Mesenchymal stem cell (in vitro differentiated cells and primary cell): Measurements from ENCODE around the gene PCDH15.
A peak's percentile ranks its signal among the peaks of the same experiment; 100 is the strongest.

Source experiments
- DNase-seq: peaks from one replicate; pipeline ENCODE4 v3.0.0-alpha.2; 2013
- H2AFZ ChIP-seq: one replicate; pipeline ENCODE4 v1.6.1; 2013; ENCODE audit warnings: low read depth, mild to moderate bottlenecking, control low read depth, inconsistent platforms, low read length, moderate library complexity
- H2AK5ac ChIP-seq: 2 replicates; pipeline ENCODE4 v1.6.1; 2013; ENCODE audit warnings: low read length, moderate library complexity, mild to moderate bottlenecking, inconsistent platforms; ENCODE audit not compliant: severe bottlenecking
- H2BK120ac ChIP-seq: one replicate; pipeline ENCODE4 v1.6.1; 2013; ENCODE audit warnings: low read depth, mild to moderate bottlenecking, inconsistent platforms, low read length, moderate library complexity
- H2BK12ac ChIP-seq, 2 experiments: one replicate each; pipeline ENCODE4 v1.6.1; 2013; ENCODE audit warnings: inconsistent platforms in 2 of 2, low read length in 2 of 2, mild to moderate bottlenecking in 2 of 2, moderate library complexity in 2 of 2, control low read depth in 1 of 2
- H2BK15ac ChIP-seq: one replicate; pipeline ENCODE4 v1.6.1; 2013; ENCODE audit warnings: mild to moderate bottlenecking, low read depth, inconsistent platforms; ENCODE audit not compliant: poor library complexity, severe bottlenecking
- H2BK5ac ChIP-seq: 2 replicates; pipeline ENCODE4 v1.6.1; 2013; ENCODE audit warnings: low read depth, mild to moderate bottlenecking, low read length, control low read depth, inconsistent platforms; ENCODE audit not compliant: poor library complexity, severe bottlenecking
- H3K14ac ChIP-seq, 2 experiments: one replicate each; pipeline ENCODE4 v1.6.1; 2013; ENCODE audit warnings: inconsistent platforms in 2 of 2, low read length in 2 of 2, control low read depth in 1 of 2, mild to moderate bottlenecking in 1 of 2, moderate library complexity in 1 of 2
- H3K18ac ChIP-seq, 2 experiments: one replicate each; pipeline ENCODE4 v1.6.1; 2013; ENCODE audit warnings: inconsistent platforms in 2 of 2, low read length in 2 of 2, control low read depth in 1 of 2, low read depth in 1 of 2, mild to moderate bottlenecking in 1 of 2
- H3K23ac ChIP-seq, 2 experiments: one replicate each; pipeline ENCODE4 v1.6.1; 2013; ENCODE audit warnings: inconsistent platforms in 2 of 2, low read length in 2 of 2, mild to moderate bottlenecking in 2 of 2, moderate library complexity in 2 of 2, control low read depth in 1 of 2
- H3K27ac ChIP-seq: 2 replicates; pipeline ENCODE4 v1.5.1; 2013; ENCODE audit warnings: mild to moderate bottlenecking, moderate library complexity, low read length, control low read depth, inconsistent platforms; ENCODE audit not compliant: poor library complexity, severe bottlenecking
- H3K27me3 ChIP-seq, 2 experiments: 2 replicates each; pipeline versions ENCODE4 v1.6.1 to v1.7.0; 2013; ENCODE audit warnings: low read length in 2 of 2, mild to moderate bottlenecking in 2 of 2, moderate library complexity in 2 of 2, control low read depth in 1 of 2, inconsistent platforms in 1 of 2; ENCODE audit not compliant: control insufficient read depth in 1 of 2, insufficient read depth in 1 of 2
- H3K36me3 ChIP-seq, 2 experiments: 2 replicates each; pipeline versions ENCODE4 v1.6.1 to v1.7.0; 2013; ENCODE audit warnings: low read length in 2 of 2, control low read depth in 1 of 2, inconsistent platforms in 1 of 2, low read depth in 1 of 2, mild to moderate bottlenecking in 1 of 2; ENCODE audit not compliant: insufficient read depth in 2 of 2, control insufficient read depth in 1 of 2
- H3K4ac ChIP-seq, 2 experiments: one replicate each; pipeline ENCODE4 v1.6.1; 2013; ENCODE audit warnings: inconsistent platforms in 2 of 2, low read length in 2 of 2, mild to moderate bottlenecking in 2 of 2, moderate library complexity in 2 of 2, control low read depth in 1 of 2, low read depth in 1 of 2
- H3K4me1 ChIP-seq: 2 replicates; pipeline ENCODE4 v1.6.1; 2013; ENCODE audit warnings: low read depth, low read length, control low read depth; ENCODE audit not compliant: control insufficient read depth, insufficient read depth
- H3K4me2 ChIP-seq: 2 replicates; pipeline ENCODE4 v1.6.1; 2013; ENCODE audit warnings: low read length, mild to moderate bottlenecking, inconsistent platforms; ENCODE audit not compliant: poor library complexity, severe bottlenecking
- H3K4me3 ChIP-seq, 2 experiments: 2 replicates each; pipeline versions ENCODE4 v1.5.1 to v1.7.0; 2013; ENCODE audit warnings: low read length in 2 of 2, mild to moderate bottlenecking in 2 of 2, control low read depth in 1 of 2, low read depth in 1 of 2; ENCODE audit not compliant: insufficient read depth in 1 of 2
- H3K79me1 ChIP-seq: replicated peaks from 2 replicates; pipeline ENCODE4 v1.6.1; 2013; ENCODE audit warnings: mild to moderate bottlenecking, control low read depth, low read length, inconsistent platforms; ENCODE audit not compliant: poor library complexity, severe bottlenecking
- H3K9ac ChIP-seq: 2 replicates; pipeline ENCODE4 v1.7.0; 2013; ENCODE audit warnings: mild to moderate bottlenecking, low read length, moderate library complexity
- H3K9me3 ChIP-seq: 2 replicates; pipeline ENCODE4 v1.7.0; 2013; ENCODE audit warnings: mild to moderate bottlenecking, low read length; ENCODE audit not compliant: control insufficient read depth
- H4K8ac ChIP-seq: one replicate; pipeline ENCODE4 v1.6.1; 2013; ENCODE audit warnings: inconsistent platforms, mild to moderate bottlenecking, low read length, moderate library complexity
- H4K91ac ChIP-seq: one replicate; pipeline ENCODE4 v1.6.1; 2013; ENCODE audit warnings: mild to moderate bottlenecking, low read length, inconsistent platforms
- WGBS: methylation state at CpG from one replicate; pipeline ENCODE4 v1.1.7; 2013; ENCODE audit warnings: mixed read lengths; 5-methylcytosine and 5-hydroxymethylcytosine counted together

Gene PCDH15

DNA sequence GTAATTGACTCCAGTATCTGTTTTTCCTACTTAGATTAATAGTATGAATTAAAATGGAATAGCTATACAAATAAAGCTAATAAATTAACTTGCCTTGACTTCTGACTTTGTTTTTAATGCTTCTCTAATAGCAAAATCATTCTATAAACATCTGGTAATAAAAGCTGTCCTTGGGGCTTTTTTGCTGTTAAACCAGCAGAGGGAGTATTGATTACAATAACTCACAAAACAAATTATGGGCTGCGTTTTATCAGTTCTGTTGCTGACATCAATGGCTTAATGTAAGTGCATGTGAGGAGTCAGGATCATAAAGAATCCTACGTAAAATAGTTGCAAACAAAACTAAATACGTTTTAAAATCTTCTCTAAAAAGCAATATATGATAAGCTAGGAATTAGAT, 667.8 kb downstream of the PCDH15 start:
- H4K8ac ChIP-seq: no peak overlapping the region
- no peak overlapping the region for H3K4me2 ChIP-seq
- H3K27me3 ChIP-seq: no peaks in the 10 kb centered on the region
- no peak overlapping the region for H2BK120ac ChIP-seq
- H2BK12ac ChIP-seq: no peak overlapping the region
- no CpG with 5 or more reads among the region's 3 CpGs for WGBS
- peak; percentile 1 for DNase-seq
- H3K79me1 ChIP-seq: no peaks in the 10 kb centered on the region
- no peak overlapping the region for H3K18ac ChIP-seq
- no peak overlapping the region for H3K4me3 ChIP-seq
- no peaks in the 10 kb centered on the region for H3K4me1 ChIP-seq
- no peak overlapping the region for H2AFZ ChIP-seq
- H3K27ac ChIP-seq: no peak overlapping the region
- H3K23ac ChIP-seq: no peak overlapping the region
- no peak overlapping the region for H2BK15ac ChIP-seq
- H2AK5ac ChIP-seq: no peak overlapping the region
- H3K9me3 ChIP-seq: peaks cover 12% of the 10 kb centered on the region
- no peaks in the 10 kb centered on the region for H3K36me3 ChIP-seq
- H3K4ac ChIP-seq: no peak overlapping the region
- no peak overlapping the region for H3K14ac ChIP-seq
- H4K91ac ChIP-seq: no peak overlapping the region
- no peak overlapping the region for H3K9ac ChIP-seq
- no peak overlapping the region for H2BK5ac ChIP-seq

- Histone ChIP-seq H3K27me3 (no peaks in the 10 kb centered on the region), H3K14ac (no peak overlapping the region), H3K27ac (no peak overlapping the region), H2AK5ac (no peak overlapping the region), H2BK5ac (no peak overlapping the region), H3K36me3 (no peaks in the 10 kb centered on the region), H3K4ac (no peak overlapping the region), H2BK15ac (no peak overlapping the region), H3K4me1 (no peaks in the 10 kb centered on the region), H2BK120ac (no peak overlapping the region), H4K91ac (no peak overlapping the region), H3K79me1 (no peaks in the 10 kb centered on the region), H2BK12ac (no peak overlapping the region), H3K23ac (no peak overlapping the region), H3K18ac (no peak overlapping the region), H4K8ac (no peak overlapping the region), H3K4me2 (no peak overlapping the region), H3K9ac (no peak overlapping the region), H2AFZ (no peak overlapping the region), H3K9me3 (peaks cover 6% of the 10 kb centered on the region), H3K4me3 (no peak overlapping the region)
- no peak for DNase-seq
- WGBS: 86% methylated on average over 5 of the region's 6 CpGs
Measured at GRCh38 chr10:54131833-54132232, 669.2 kb downstream of the PCDH15 start.

- Histone ChIP-seq H2AFZ (no peak overlapping the region), H3K18ac (no peak overlapping the region), H4K8ac (no peak overlapping the region), H2BK120ac (no peak overlapping the region), H3K4me3 (no peak overlapping the region), H2BK5ac (no peak overlapping the region), H3K36me3 (no peaks in the 10 kb centered on the region), H3K27ac (no peak overlapping the region), H3K4me2 (no peak overlapping the region), H3K9ac (no peak overlapping the region), H3K9me3 (no peaks in the 10 kb centered on the region), H3K79me1 (no peaks in the 10 kb centered on the region), H2BK12ac (no peak overlapping the region), H3K4me1 (no peaks in the 10 kb centered on the region), H2AK5ac (no peak overlapping the region), H3K27me3 (no peaks in the 10 kb centered on the region), H3K14ac (no peak overlapping the region), H4K91ac (no peak overlapping the region), H2BK15ac (no peak overlapping the region), H3K23ac (no peak overlapping the region), H3K4ac (no peak overlapping the region)
- DNase-seq: no peak
- WGBS: 88% methylated on average over 4 of the region's 6 CpGs
Measured at GRCh38 chr10:54130394-54130793, 670.6 kb downstream of the PCDH15 start.

DNA sequence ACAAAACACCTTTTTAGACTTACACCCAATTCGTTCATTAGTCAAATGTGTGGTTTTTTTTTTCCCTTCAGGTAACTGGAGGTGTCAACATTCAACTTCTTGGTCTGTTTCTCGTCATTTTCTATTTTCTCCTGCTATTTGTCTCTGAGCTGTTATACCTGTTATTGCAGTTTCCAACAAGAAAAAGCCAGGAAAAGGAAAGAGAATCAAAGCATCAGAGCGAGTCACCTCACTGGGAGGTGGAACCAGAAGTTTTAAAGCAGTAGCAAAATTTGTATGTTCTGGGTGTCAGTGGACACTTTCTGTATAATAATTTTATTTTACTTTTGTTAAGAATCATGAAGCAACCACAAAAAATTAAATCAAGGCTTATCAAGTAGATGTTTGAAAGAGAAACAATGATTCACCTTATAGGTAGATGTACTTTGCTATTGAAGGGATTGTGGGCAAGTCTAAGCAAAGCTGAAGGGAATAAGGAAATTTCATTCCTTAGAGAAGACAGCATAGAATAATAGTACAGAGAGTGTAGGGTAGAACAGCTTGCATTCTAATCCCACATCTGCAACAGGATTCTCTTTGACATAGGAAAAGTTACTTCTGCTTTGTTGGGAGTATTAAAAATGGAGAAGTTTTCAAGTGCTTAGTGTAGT, 675.8 kb downstream of the PCDH15 start:
- Histone ChIP-seq H3K4me3 (no peak overlapping the region), H3K9ac (no peak overlapping the region), H4K8ac (no peak overlapping the region), H3K9me3 (no peaks in the 10 kb centered on the region), H3K14ac (no peak overlapping the region), H3K4ac (no peak overlapping the region), H3K18ac (no peak overlapping the region), H2BK15ac (no peak overlapping the region), H3K36me3 (no peaks in the 10 kb centered on the region), H3K27me3 (no peaks in the 10 kb centered on the region), H2BK5ac (no peak overlapping the region), H3K27ac (no peak overlapping the region), H4K91ac (no peak overlapping the region), H3K79me1 (no peaks in the 10 kb centered on the region), H3K4me2 (no peak overlapping the region), H2AFZ (no peak overlapping the region), H3K23ac (no peak overlapping the region), H2BK12ac (no peak overlapping the region), H2BK120ac (no peak overlapping the region), H3K4me1 (no peaks in the 10 kb centered on the region), H2AK5ac (no peak overlapping the region)
- WGBS: 47% methylated on average over 3 of the region's 3 CpGs
- DNase-seq: no peak
